ENCODE measurements around the gene DDX17.
A peak's percentile ranks its signal among the peaks of the same experiment; 100 is the strongest.

DDX17 gene

DNA sequence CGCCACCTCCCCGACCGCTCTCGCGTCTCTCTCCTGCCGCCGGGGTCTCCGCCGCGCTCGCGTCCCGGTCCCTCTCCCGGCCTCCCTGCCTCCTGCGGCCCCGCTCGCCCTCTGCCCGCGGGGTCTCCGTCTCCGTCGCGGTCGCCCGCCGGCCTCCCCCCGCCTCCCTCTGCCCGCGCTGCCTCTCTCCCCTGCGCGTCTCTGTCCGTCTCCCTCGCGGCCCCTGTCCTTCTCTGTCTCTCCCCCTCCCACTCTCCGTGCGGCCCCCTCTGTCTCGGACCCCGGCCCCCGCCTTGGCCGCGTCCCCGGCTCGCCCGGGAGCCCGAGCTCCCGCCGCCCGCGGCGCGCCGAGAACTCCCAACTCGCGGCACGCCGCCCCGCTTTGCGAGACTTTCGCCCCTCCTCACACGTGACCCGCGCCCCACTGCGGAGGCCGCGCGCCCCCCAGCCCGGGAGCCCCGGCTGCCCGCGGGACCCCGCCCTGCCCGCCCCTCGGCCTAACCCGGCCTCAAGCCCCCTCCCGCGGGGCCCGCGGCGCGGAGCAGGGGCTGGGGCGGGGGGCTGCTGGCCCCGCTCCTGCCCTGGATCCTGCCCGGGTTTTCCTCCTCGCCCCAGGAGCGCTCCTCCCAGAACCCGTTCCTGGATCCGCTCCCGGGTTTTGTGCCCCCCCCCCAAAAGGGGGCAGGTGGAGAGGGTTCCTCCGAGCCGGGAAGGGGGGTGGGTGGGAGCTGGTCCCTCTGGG lies 50.4 kb downstream of the DDX17 start:
- no peak for DNase-seq (ENCODE audit: extremely low spot score)
- POLR2A ChIA-PET: no interaction called here
- TF ChIP-seq, protein P1, sequence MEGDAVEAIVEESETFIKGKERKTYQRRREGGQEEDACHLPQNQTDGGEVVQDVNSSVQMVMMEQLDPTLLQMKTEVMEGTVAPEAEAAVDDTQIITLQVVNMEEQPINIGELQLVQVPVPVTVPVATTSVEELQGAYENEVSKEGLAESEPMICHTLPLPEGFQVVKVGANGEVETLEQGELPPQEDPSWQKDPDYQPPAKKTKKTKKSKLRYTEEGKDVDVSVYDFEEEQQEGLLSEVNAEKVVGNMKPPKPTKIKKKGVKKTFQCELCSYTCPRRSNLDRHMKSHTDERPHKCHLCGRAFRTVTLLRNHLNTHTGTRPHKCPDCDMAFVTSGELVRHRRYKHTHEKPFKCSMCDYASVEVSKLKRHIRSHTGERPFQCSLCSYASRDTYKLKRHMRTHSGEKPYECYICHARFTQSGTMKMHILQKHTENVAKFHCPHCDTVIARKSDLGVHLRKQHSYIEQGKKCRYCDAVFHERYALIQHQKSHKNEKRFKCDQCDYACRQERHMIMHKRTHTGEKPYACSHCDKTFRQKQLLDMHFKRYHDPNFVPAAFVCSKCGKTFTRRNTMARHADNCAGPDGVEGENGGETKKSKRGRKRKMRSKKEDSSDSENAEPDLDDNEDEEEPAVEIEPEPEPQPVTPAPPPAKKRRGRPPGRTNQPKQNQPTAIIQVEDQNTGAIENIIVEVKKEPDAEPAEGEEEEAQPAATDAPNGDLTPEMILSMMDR (IDR thresholded peaks at IDR 0.05; ENCODE audit: control extremely low read depth, extremely low read depth, low read depth, missing control alignments): no peak
- CTCF ChIA-PET: no interaction called here

DNA sequence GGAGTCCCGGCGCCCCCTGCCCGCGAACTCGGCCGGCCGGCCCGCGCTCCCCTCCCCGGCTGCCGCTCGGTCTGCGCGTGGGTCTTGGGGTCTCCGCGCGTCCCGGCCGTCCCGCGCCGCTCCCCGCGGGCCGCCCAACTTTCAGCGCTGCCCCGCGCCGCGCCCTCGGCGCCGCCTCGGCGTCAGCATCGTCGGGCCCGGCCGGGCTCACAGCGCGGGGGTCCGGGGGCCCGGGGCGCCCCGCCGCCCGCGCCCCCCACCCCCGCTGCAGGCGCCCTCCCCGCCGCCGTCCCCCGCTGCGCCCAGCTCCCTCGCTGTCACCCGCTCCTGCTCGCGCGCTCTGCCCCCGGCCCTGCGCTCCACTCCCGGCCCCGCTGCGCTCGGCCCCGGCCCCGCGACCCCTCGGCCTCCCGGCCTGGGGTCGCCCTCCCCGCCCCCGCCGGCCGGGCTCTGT lies 51.0 kb downstream of the DDX17 start, which contains the start of gene KCNJ4:
Gene KCNJ4, minus strand, starts transcription at position 124 of the 454 bp plus-strand sequence. CDS start 27,067 bp downstream, outside the sequence.
- ChIA-PET POLR2A (no interaction called here), CTCF (no interaction called here)
- TF ChIP-seq, protein P1 (IDR thresholded peaks at IDR 0.05; ENCODE audit: control extremely low read depth, extremely low read depth, low read depth, missing control alignments): no peak
- DNase-seq (ENCODE audit: extremely low spot score): no peak

DNA sequence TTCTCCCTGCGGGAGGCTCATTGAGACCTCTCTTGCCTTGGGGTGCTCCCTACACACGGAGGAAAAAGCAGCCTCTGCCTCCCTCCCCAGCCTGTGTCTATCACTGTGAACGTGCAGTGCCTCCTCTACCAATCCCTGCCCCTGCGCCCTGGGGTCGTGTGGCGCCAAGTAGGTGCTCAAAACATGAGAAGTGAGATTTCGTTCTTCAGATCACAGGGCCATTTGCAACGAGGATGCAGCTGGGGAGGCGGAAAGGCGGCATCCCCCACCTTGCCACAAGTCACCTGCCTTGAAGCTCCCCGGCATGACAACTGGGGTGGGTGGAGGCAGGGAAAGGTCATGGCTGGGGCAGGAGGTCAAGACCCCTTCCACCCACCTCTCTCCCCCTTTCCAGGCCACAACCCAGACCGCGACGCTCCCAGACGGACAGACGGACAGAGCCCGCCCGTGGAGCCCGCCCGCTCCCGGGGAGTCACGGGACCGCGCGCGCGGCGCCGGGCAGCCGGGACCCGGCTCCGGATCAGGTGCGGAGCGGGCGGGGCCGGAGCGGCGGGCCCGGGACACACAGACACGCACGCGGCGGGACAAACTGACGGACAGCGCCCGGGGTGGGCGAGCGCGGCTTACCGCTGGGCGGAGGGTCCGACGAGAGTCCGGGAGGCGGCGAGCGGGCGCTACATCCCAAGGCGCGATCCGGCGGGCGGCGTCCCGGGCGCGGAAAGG lies 51.6 kb downstream of the DDX17 start:
- ChIA-PET CTCF (no interaction called here), POLR2A (no interaction called here)
- DNase-seq (ENCODE audit: extremely low spot score): peak; percentile 54
- TF ChIP-seq, protein P1 (IDR thresholded peaks at IDR 0.05; ENCODE audit: control extremely low read depth, extremely low read depth, low read depth, missing control alignments): no peak

DNA sequence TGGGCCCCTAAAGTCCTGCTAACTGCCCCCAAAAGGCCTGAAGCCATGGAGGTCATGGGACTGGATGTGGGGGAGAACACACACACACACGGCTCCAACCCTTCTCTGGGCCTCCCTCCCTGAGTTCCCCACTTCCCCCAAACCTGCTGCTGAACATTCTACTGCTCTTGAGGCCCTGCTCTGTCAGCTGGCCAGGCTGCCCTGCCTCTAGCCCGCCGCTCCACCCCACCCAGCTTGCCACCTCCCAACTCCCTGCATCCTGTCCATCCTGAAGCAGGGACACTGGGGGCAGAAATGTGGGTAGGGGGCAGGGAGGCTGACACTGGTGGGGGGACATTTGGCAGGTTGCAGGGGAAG lies 52.1 kb downstream of the DDX17 start:
- TF ChIP-seq, protein P1 (IDR thresholded peaks at IDR 0.05; ENCODE audit: control extremely low read depth, extremely low read depth, low read depth, missing control alignments): no peak
- no peak for DNase-seq (ENCODE audit: extremely low spot score)
- CTCF ChIA-PET: no interaction called here
- POLR2A ChIA-PET: no interaction called here

DNA sequence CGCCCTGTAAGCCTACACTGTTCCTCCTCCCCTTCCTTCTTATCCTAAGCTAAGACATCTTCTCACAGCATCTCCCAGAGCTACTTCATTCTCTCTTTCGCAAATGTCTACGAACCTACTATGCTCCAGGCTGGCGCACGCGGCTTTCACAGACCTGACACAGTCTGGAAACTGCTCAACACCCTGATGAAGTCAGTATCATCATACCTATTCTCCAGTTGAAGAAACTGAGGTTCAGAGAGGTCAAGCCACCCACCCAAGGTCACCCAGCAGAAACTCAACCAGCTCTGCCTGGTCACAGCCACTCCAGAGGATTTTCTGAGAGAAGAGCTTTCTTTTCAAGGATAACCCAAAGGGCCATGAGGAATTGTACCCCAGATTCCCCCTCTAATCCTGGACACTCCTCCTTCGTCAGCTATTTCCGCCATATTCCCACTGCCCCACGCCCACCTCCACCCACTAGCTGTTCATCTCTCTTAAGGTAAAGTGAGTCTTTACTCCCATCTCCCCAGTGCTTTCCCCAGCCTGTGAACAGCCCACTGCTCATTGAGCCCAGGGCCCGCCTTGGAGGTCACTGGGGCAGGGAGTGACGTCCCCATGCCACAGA lies 52.9 kb downstream of the DDX17 start:
- ChIA-PET CTCF (no interaction called here), POLR2A (no interaction called here)
- TF ChIP-seq, protein P1 (IDR thresholded peaks at IDR 0.05; ENCODE audit: control extremely low read depth, extremely low read depth, low read depth, missing control alignments): no peak
- DNase-seq (ENCODE audit: extremely low spot score): no peak

DNA sequence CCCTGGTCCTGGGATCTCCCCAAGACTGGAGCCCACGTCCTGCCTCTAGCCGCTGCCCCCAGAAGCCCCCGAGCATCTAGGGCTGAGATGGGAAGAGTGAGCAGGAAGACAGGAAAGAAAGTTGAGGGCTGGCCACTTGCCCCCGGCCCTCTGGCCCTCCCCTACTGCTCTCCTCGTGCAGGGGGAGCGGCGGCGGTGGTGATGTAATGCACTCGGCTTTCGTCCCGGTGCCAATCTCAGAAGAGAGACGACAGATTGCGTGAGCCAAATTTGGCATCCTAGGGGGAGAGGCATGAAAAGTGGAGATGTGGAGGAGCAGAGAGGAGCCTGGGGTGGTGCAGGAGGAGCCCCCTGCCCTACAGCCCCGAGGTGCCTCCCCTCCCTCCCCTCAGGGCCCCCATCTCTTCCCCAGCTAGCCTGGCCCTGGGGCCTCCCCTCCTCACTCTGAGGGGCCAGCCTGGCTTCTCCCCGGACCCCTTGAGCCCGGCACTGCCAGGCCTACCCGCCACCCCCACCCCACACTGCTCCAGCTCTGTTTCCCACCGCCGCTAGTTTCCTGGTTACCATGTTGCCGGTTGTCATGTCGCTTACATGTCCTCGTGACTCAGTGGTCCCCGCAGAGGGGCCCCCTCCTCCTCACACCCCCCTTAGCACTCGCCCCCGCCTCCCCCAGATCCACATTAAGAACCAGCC lies 53.6 kb downstream of the DDX17 start:
- ChIA-PET CTCF (no interaction called here), POLR2A (no interaction called here)
- DNase-seq (ENCODE audit: extremely low spot score): no peak
- TF ChIP-seq, protein P1 (IDR thresholded peaks at IDR 0.05; ENCODE audit: control extremely low read depth, extremely low read depth, low read depth, missing control alignments): no peak
